Natural killer cell (primary cell): Measurements from ENCODE around the gene LMAN2L. TPM values are rescaled to one million over a fixed set of nuclear protein-coding genes. Genes with fewer than 3 reads are reported as not detected.

Experiments used
- ATAC-seq, 3 donors: fragments of 150-1000 bp in 2 of 3; fragments of 200-7000 bp in 1 of 3; cut with Tn5 transposase; 1 replicate in 1 of 3; 2 replicates in 2 of 3; pipeline ENCODE4 v1.10.0; 2021; ENCODE audit warnings: mild to moderate bottlenecking in 2 of 3, moderate library complexity in 2 of 3
- DNase-seq, 2 donors: peaks; one replicate each; pipeline versions ENCODE4 v3.0.0 to v3.0.0-alpha.2; 2013 to 2021; ENCODE audit warnings: mixed read lengths in 1 of 2
- H3K27ac ChIP-seq: one replicate; pipeline ENCODE4 v1.5.1; 2013; ENCODE audit warnings: mild to moderate bottlenecking, low read length
- H3K27me3 ChIP-seq: one replicate; pipeline ENCODE4 v1.6.1; 2013; ENCODE audit warnings: low read length; ENCODE audit not compliant: control insufficient read depth, insufficient read depth
- H3K36me3 ChIP-seq: one replicate; pipeline ENCODE4 v1.6.1; 2013; ENCODE audit warnings: low read length; ENCODE audit not compliant: control insufficient read depth, insufficient read depth
- H3K4me1 ChIP-seq: one replicate; pipeline ENCODE4 v1.6.1; 2013; ENCODE audit warnings: low read length; ENCODE audit not compliant: control insufficient read depth, insufficient read depth
- H3K4me3 ChIP-seq: one replicate; pipeline ENCODE4 v1.5.1; 2013; ENCODE audit warnings: low read length
- H3K9me3 ChIP-seq: one replicate; pipeline ENCODE4 v1.6.1; 2013; ENCODE audit warnings: low read length; ENCODE audit not compliant: control insufficient read depth, insufficient read depth
- H3K27ac Mint-ChIP-seq, 2 donors: one replicate each; pipeline ENCODE4 v1.8.0; 2022; ENCODE audit warnings: mild to moderate bottlenecking in 2 of 2, mixed read lengths in 2 of 2, moderate library complexity in 1 of 2
- H3K27me3 Mint-ChIP-seq, 2 donors: one replicate each; pipeline ENCODE4 v1.8.0; 2022; ENCODE audit warnings: low read depth in 2 of 2, mixed read lengths in 2 of 2
- H3K36me3 Mint-ChIP-seq: one replicate; pipeline ENCODE4 v1.8.0; 2022; ENCODE audit warnings: mixed read lengths
- H3K4me1 Mint-ChIP-seq, 2 donors: one replicate each; pipeline ENCODE4 v1.8.0; 2022; ENCODE audit warnings: mixed read lengths in 2 of 2
- H3K4me3 Mint-ChIP-seq: one replicate; pipeline ENCODE4 v1.8.0; 2022; ENCODE audit warnings: mild to moderate bottlenecking, moderate library complexity, mixed read lengths
- H3K9me3 Mint-ChIP-seq, 2 donors: one replicate each; pipeline ENCODE4 v1.8.0; 2022; ENCODE audit warnings: mixed read lengths in 2 of 2
- CTCF ChIP-seq: fragments of 200-600 bp; IDR thresholded peaks from one replicate; pipeline ENCODE4 v1.8.0; 2022; ENCODE audit warnings: antibody characterized with exemption
- WGBS: methylation state at CpG from one replicate; pipeline ENCODE4 v1.1.7; 2013; ENCODE audit warnings: missing lambda C conversion rate; ENCODE audit not compliant: insufficient coverage; 5-methylcytosine and 5-hydroxymethylcytosine counted together
- intact Hi-C: fragments of 100-400 bp; cut with micrococcal nuclease; formaldehyde crosslinking; loops from one replicate; pipeline ENCODE4 v1.14.2; 2022
- total RNA-seq, 4 donors: library from RNA; stranded (reverse); fragments of 120-200 nt in 1 of 4; gene quantifications; one replicate each; pipeline versions ENCODE4 v1.2.3 to v1.2.4, GENCODE V29; 2013 to 2022

Gene LMAN2L
- total RNA-seq, 3 donors from 2014 or later (not counting 1 experiment from before 2014, with no cell fraction given): 4.0 to 7.9 (median 5.9) TPM

- Mint-ChIP-seq H3K9me3 (no peaks in the 10 kb centered on the region), H3K27ac (no peak overlapping the region), H3K4me3 (no peak overlapping the region), H3K27me3 (no peaks in the 10 kb centered on the region), H3K4me1 (peaks cover 0 to 5% of the 10 kb centered on the region in 2 donors), H3K36me3 (no peaks in the 10 kb centered on the region)
- ATAC-seq (no peak), DNase-seq (no peak)
- intact Hi-C loops: no loop called here
- 89% methylated on average over 3 of the region's 3 CpGs for WGBS
- no peak for TF ChIP-seq CTCF
- Histone ChIP-seq H3K4me1 (no peaks in the 10 kb centered on the region), H3K27ac (no peak overlapping the region), H3K27me3 (no peaks in the 10 kb centered on the region), H3K36me3 (no peaks in the 10 kb centered on the region), H3K4me3 (no peak overlapping the region), H3K9me3 (no peaks in the 10 kb centered on the region)
Observed at GRCh38 chr2:96787411-96787810, 47.5 kb upstream of the LMAN2L start.

- Mint-ChIP-seq H3K4me3 (no peak overlapping the region), H3K9me3 (no peaks in the 10 kb centered on the region), H3K27ac (no peak overlapping the region), H3K36me3 (no peaks in the 10 kb centered on the region), H3K4me1 (no peaks in the 10 kb centered on the region), H3K27me3 (no peaks in the 10 kb centered on the region)
- DNase-seq (no peak), ATAC-seq (no peak)
- 89% methylated on average over 3 of the region's 4 CpGs for WGBS
- no peaks in the 10 kb centered on the region for H3K4me1 ChIP-seq
- no peak for TF ChIP-seq CTCF
- intact Hi-C loops: no loop called here
- H3K9me3 ChIP-seq: no peaks in the 10 kb centered on the region
- H3K27me3 ChIP-seq: no peaks in the 10 kb centered on the region
- H3K4me3 ChIP-seq: no peak overlapping the region
- no peak overlapping the region for H3K27ac ChIP-seq
- H3K36me3 ChIP-seq: no peaks in the 10 kb centered on the region
Observed at GRCh38 chr2:96783388-96783787, 43.5 kb upstream of the LMAN2L start.

GRCh38 chr2:96775160-96775559 is 35.3 kb upstream of the LMAN2L start:
- intact Hi-C loops: no loop called here
- peak overlapping the region in 1 of 2 donors; percentile 92 for H3K27ac Mint-ChIP-seq
- H3K9me3 Mint-ChIP-seq: no peaks in the 10 kb centered on the region
- ATAC-seq (no peak), DNase-seq (no peak)
- H3K27me3 ChIP-seq: no peaks in the 10 kb centered on the region
- H3K27ac ChIP-seq: peak overlapping the region; percentile 18
- H3K4me1 Mint-ChIP-seq: peaks cover 4 to 23% of the 10 kb centered on the region in 2 donors
- H3K4me1 ChIP-seq: peaks cover 23% of the 10 kb centered on the region
- H3K36me3 ChIP-seq: no peaks in the 10 kb centered on the region
- no peaks in the 10 kb centered on the region for H3K9me3 ChIP-seq
- H3K4me3 ChIP-seq: no peak overlapping the region
- H3K4me3 Mint-ChIP-seq: peak overlapping the region; percentile 41
- no peak for TF ChIP-seq CTCF
- 44% methylated on average over 1 of the region's 1 CpG for WGBS
- H3K36me3 Mint-ChIP-seq: no peaks in the 10 kb centered on the region
- no peaks in the 10 kb centered on the region for H3K27me3 Mint-ChIP-seq

GRCh38 chr2:96773922-96774321 is 34.1 kb upstream of the LMAN2L start:
- DNase-seq: peak; percentile 27 to 78
- Histone ChIP-seq H3K27me3 (no peaks in the 10 kb centered on the region), H3K4me1 (peaks cover 23% of the 10 kb centered on the region), H3K36me3 (no peaks in the 10 kb centered on the region), H3K4me3 (peak overlapping the region; percentile 40), H3K9me3 (no peaks in the 10 kb centered on the region), H3K27ac (peak overlapping the region; percentile 41)
- peak; percentile 63 to 79 (median 67) for ATAC-seq
- H3K36me3 Mint-ChIP-seq: no peaks in the 10 kb centered on the region
- peaks cover 4 to 28% of the 10 kb centered on the region in 2 donors for H3K4me1 Mint-ChIP-seq
- no peak for TF ChIP-seq CTCF
- H3K27me3 Mint-ChIP-seq: no peaks in the 10 kb centered on the region
- no peaks in the 10 kb centered on the region for H3K9me3 Mint-ChIP-seq
- intact Hi-C loops: no loop called here
- whole genome bisulfite sequencing: 2% methylated on average over 6 of the region's 7 CpGs
- peak overlapping the region; percentile 75 to 92 for H3K27ac Mint-ChIP-seq
- H3K4me3 Mint-ChIP-seq: peak overlapping the region; percentile 96
